K562 (cell line): ENCODE data around the gene UGT1A10. TPM values are rescaled to one million over a fixed set of nuclear protein-coding genes. Genes with fewer than 3 reads are reported as not detected.

Source experiments
- BRD4 ChIP-seq: fragments of 200-600 bp; sonication (generic); IDR thresholded peaks from 2 replicates; pipeline ENCODE4 v1.6.1; 2017; ENCODE audit warnings: inconsistent platforms
- C11orf30 ChIP-seq: fragments of 450-650 bp; IDR thresholded peaks from 2 replicates; pipeline ENCODE4 v1.6.1; 2016; ENCODE audit warnings: low read depth, mild to moderate bottlenecking
- CCNT2 ChIP-seq: IDR thresholded peaks from 2 replicates; pipeline ENCODE4 v1.6.1; 2011; ENCODE audit warnings: borderline replicate concordance, low read depth, mild to moderate bottlenecking, moderate library complexity, mixed read lengths, low read length; ENCODE audit not compliant: insufficient read length; ENCODE audit errors: extremely low read depth
- CHD1 ChIP-seq: fragments of 200-600 bp; sonication (generic); IDR thresholded peaks from one replicate; pipeline ENCODE4 v1.6.1; 2012; ENCODE audit warnings: mild to moderate bottlenecking, moderate library complexity, low read length, inconsistent platforms
- CTBP1 ChIP-seq: fragments of 450-650 bp; IDR thresholded peaks from 2 replicates; pipeline ENCODE4 v1.6.1; 2016; ENCODE audit warnings: borderline replicate concordance
- CXXC5 ChIP-seq: fragments of 250-450 bp; sonication (Bioruptor Pico); IDR thresholded peaks from 2 replicates; pipeline ENCODE4 v1.8.0; 2022; ENCODE audit warnings: inconsistent platforms, mild to moderate bottlenecking, moderate library complexity
- EP300 ChIP-seq: IDR thresholded peaks from 2 replicates; pipeline ENCODE4 v1.6.1; 2012; ENCODE audit warnings: low read length, improper control_type of control experiment
- ESRRA ChIP-seq: fragments of 450-650 bp; IDR thresholded peaks from 2 replicates; pipeline ENCODE4 v1.6.1; 2014; ENCODE audit warnings: low read depth, mild to moderate bottlenecking, moderate library complexity, borderline replicate concordance
- FOXJ3 ChIP-seq: sonication (generic); formaldehyde crosslinking; IDR thresholded peaks from 2 replicates; pipeline ENCODE4 v1.4.0; 2020; ENCODE audit warnings: mild to moderate bottlenecking, missing genetic modification reagents
- KDM1A ChIP-seq, 2 experiments: fragments of 450-650 bp; IDR thresholded peaks; 2 replicates each; pipeline ENCODE4 v1.6.1; 2016; ENCODE audit warnings: mild to moderate bottlenecking in 2 of 2
- MAFF ChIP-seq: IDR thresholded peaks from 2 replicates; pipeline ENCODE4 v1.6.1; 2012; ENCODE audit warnings: low read length, improper control_type of control experiment
- MAFK ChIP-seq: IDR thresholded peaks from 2 replicates; pipeline ENCODE4 v1.6.1; 2011; ENCODE audit warnings: low read length, improper control_type of control experiment
- MTA2 ChIP-seq: fragments of 450-650 bp; IDR thresholded peaks from 2 replicates; pipeline ENCODE4 v1.6.1; 2016; ENCODE audit warnings: low read depth
- RBM15 ChIP-seq: fragments of 200-400 bp; formaldehyde crosslinking; IDR thresholded peaks from 2 replicates; pipeline ENCODE4 v1.6.1; 2018; ENCODE audit warnings: mild to moderate bottlenecking, low read length, moderate library complexity; ENCODE audit not compliant: insufficient read depth
- SMARCC2 ChIP-seq: fragments of 450-650 bp; IDR thresholded peaks from 2 replicates; pipeline ENCODE4 v1.6.1; 2017; ENCODE audit warnings: antibody characterized with exemption, moderate library complexity, mild to moderate bottlenecking, low read depth
- TAF7 ChIP-seq: fragments of 450-650 bp; IDR thresholded peaks from 2 replicates; pipeline ENCODE4 v1.6.1; 2016; ENCODE audit warnings: missing genetic modification characterization, missing compliant biosample characterization
- TEAD1 ChIP-seq, 2 experiments: fragments of 450-650 bp in 1 of 2; sonication (generic) in 1 of 2; formaldehyde crosslinking; IDR thresholded peaks; 2 replicates each; pipeline versions ENCODE4 v1.4.0 to v1.8.0; 2020 to 2022; ENCODE audit warnings: mild to moderate bottlenecking in 2 of 2, missing genetic modification reagents in 1 of 2
- TRIM24 ChIP-seq, 2 experiments: fragments of 450-650 bp; IDR thresholded peaks; 2 replicates each; pipeline ENCODE4 v1.6.1; 2016
- ZNF133 ChIP-seq: fragments of 250-450 bp; sonication (Bioruptor Pico); IDR thresholded peaks from 2 replicates; pipeline ENCODE4 v1.4.0; 2020; ENCODE audit warnings: mild to moderate bottlenecking
- ZNF263 ChIP-seq: sonication (generic); formaldehyde crosslinking; IDR thresholded peaks from 2 replicates; pipeline ENCODE4 v1.8.0; 2022; ENCODE audit warnings: mild to moderate bottlenecking, missing genetic modification reagents, borderline replicate concordance
- ZNF785 ChIP-seq: fragments of 250-450 bp; sonication (Bioruptor Pico); IDR thresholded peaks from 2 replicates; pipeline ENCODE4 v1.4.0; 2020; ENCODE audit warnings: mild to moderate bottlenecking
- polyA plus RNA-seq, 8 experiments: library from polyadenylated mRNA; depleted of rRNA in 4 of 8; stranded (reverse) in 5 of 8; unstranded in 3 of 8; fragments of >200 nt; fragmentation: Nextera tagmentation in 2 of 8; fragmentation: Illumina TruSeq in 1 of 8; extraction: Ambion mirVana in 2 of 8; extraction: Trizol in 1 of 8; gene quantifications; 2 replicates each; pipeline versions ENCODE4 v1.2.1 to v1.2.3, GENCODE V29; 2011 to 2014; ENCODE audit warnings: inconsistent platforms in 1 of 8, missing spikeins in 1 of 8
- total RNA-seq, 7 experiments: library from RNA; depleted of rRNA in 6 of 7; stranded (reverse); fragments of >200 nt in 6 of 7; fragmentation: Illumina TruSeq in 2 of 7; extraction: Trizol in 2 of 7; gene quantifications; 2 replicates each; pipeline versions ENCODE4 v1.2.1 to v1.2.3, GENCODE V29; 2011 to 2021; ENCODE audit warnings: low replicate concordance in 1 of 7
- TF ChIP-seq, protein P1 (sequence below): fragments of 450-650 bp; IDR thresholded peaks from 2 replicates; pipeline ENCODE4 v1.6.1; 2016; ENCODE audit warnings: low read depth, mild to moderate bottlenecking, moderate library complexity
- TF ChIP-seq, protein P2 (sequence below): sonication (generic); formaldehyde crosslinking; IDR thresholded peaks from 2 replicates; pipeline ENCODE4 v1.8.1; 2022; ENCODE audit warnings: missing genetic modification reagents
- TF ChIP-seq, protein P3 (sequence below): fragments of 250-450 bp; sonication (Bioruptor Pico); IDR thresholded peaks from 2 replicates; pipeline ENCODE4 v1.5.0; 2020; ENCODE audit warnings: mild to moderate bottlenecking, borderline replicate concordance
- TF ChIP-seq, protein P4 (sequence below): fragments of 450-650 bp; formaldehyde crosslinking; IDR thresholded peaks from 2 replicates; pipeline ENCODE4 v1.4.0; 2020; ENCODE audit warnings: mild to moderate bottlenecking, moderate library complexity

The UGT1A10 gene
- total and polyA plus RNA-seq, 9 of the 15 experiments (the other 6 are each of a cell fraction or from before 2014, with no cell fraction given) = not detected

DNA sequence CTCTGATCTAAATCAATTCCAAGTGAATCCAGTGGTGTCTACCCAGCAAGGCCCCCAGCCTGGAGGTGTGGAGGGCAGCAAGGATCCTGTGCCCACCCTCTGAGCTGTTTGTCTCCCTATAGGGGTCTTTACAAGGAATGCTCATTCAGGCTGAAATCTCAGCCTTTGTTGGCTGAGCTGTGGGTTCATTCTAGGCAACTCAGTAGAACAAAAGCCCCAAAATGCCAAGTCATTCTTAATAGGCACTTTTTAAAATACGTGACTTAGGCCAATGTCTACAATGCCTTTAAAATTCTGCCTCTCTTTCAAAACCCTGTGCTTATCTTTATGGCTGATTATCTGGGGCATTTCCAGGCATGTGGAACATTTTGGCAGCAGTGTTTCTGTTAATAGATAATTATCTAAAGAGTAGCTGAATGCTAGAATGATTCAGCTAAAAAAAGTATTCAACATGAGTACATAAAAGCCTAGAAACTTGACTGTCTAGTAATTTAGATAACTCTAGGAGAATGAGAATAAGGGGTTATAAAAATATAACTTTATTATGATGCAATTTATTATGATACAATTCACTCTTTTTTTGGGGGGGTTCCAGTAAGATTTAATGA is 63.9 kb downstream of the UGT1A10 start (continued):
- TF ChIP-seq TRIM24 (IDR thresholded peaks at IDR 0.05) = peak; percentile 17 to 74; a peak in 2 of 4 replicates
- TF ChIP-seq, protein P1, sequence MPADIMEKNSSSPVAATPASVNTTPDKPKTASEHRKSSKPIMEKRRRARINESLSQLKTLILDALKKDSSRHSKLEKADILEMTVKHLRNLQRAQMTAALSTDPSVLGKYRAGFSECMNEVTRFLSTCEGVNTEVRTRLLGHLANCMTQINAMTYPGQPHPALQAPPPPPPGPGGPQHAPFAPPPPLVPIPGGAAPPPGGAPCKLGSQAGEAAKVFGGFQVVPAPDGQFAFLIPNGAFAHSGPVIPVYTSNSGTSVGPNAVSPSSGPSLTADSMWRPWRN = 0 out of 2 replicates have a peak, but pooled peaks have one; percentile 64
- TF ChIP-seq EP300 = peak; percentile 87
- TF ChIP-seq ZNF263 (CRISPR knock-in tag) = no peak
- no peak for TF ChIP-seq ZNF133 (CRISPR knock-in tag)
- TF ChIP-seq RBM15 = no peak
- peak; percentile 56 for TF ChIP-seq CCNT2
- peak; percentile 88 for TF ChIP-seq MAFK
- TF ChIP-seq, protein P2, sequence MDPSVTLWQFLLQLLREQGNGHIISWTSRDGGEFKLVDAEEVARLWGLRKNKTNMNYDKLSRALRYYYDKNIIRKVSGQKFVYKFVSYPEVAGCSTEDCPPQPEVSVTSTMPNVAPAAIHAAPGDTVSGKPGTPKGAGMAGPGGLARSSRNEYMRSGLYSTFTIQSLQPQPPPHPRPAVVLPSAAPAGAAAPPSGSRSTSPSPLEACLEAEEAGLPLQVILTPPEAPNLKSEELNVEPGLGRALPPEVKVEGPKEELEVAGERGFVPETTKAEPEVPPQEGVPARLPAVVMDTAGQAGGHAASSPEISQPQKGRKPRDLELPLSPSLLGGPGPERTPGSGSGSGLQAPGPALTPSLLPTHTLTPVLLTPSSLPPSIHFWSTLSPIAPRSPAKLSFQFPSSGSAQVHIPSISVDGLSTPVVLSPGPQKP (CRISPR knock-in tag) = no peak
- peak; percentile 75 for TF ChIP-seq SMARCC2
- no peak for TF ChIP-seq TAF7
- TF ChIP-seq BRD4 = no peak
- TF ChIP-seq MTA2 = 0 out of 2 replicates have a peak, but pooled peaks have one; percentile 30
- peak; percentile 91 for TF ChIP-seq MAFF
- TF ChIP-seq ZNF785 (CRISPR knock-in tag) = no peak
- TF ChIP-seq, protein P3, sequence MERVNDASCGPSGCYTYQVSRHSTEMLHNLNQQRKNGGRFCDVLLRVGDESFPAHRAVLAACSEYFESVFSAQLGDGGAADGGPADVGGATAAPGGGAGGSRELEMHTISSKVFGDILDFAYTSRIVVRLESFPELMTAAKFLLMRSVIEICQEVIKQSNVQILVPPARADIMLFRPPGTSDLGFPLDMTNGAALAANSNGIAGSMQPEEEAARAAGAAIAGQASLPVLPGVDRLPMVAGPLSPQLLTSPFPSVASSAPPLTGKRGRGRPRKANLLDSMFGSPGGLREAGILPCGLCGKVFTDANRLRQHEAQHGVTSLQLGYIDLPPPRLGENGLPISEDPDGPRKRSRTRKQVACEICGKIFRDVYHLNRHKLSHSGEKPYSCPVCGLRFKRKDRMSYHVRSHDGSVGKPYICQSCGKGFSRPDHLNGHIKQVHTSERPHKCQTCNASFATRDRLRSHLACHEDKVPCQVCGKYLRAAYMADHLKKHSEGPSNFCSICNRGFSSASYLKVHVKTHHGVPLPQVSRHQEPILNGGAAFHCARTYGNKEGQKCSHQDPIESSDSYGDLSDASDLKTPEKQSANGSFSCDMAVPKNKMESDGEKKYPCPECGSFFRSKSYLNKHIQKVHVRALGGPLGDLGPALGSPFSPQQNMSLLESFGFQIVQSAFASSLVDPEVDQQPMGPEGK (CRISPR knock-in tag) = no peak
- TF ChIP-seq CTBP1 = 0 out of 2 replicates have a peak, but pooled peaks have one; percentile 21
- TF ChIP-seq ESRRA = no peak
- peak; percentile 40; the same call in 1 of the 2 replicates for TF ChIP-seq CXXC5 (CRISPR knock-in tag)
- TF ChIP-seq CHD1 = no peak
- TF ChIP-seq, protein P4, sequence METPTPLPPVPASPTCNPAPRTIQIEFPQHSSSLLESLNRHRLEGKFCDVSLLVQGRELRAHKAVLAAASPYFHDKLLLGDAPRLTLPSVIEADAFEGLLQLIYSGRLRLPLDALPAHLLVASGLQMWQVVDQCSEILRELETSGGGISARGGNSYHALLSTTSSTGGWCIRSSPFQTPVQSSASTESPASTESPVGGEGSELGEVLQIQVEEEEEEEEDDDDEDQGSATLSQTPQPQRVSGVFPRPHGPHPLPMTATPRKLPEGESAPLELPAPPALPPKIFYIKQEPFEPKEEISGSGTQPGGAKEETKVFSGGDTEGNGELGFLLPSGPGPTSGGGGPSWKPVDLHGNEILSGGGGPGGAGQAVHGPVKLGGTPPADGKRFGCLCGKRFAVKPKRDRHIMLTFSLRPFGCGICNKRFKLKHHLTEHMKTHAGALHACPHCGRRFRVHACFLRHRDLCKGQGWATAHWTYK (CRISPR knock-in tag) = no peak
- TF ChIP-seq C11orf30 = peak; percentile 93
- TF ChIP-seq KDM1A (IDR thresholded peaks at IDR 0.05) = peak; percentile 48 to 57; a peak in 3 of 4 replicates
- TF ChIP-seq TEAD1 (CRISPR knock-in tag; IDR thresholded peaks at IDR 0.05) = peak in 1 of 2 experiments; percentile 93; a peak in 2 of 4 replicates
- no peak for TF ChIP-seq FOXJ3 (CRISPR knock-in tag)
